WTC11 (cell line): ENCODE results near the gene MAPK8IP1. TPM values are rescaled to one million over a fixed set of nuclear protein-coding genes. Genes with fewer than 3 reads are reported as not detected.

Source experiments
- ATAC-seq: fragments of 200-7000 bp; cut with Tn5 transposase; 2 replicates; pipeline ENCODE4 v1.10.0; 2021; ENCODE audit warnings: mild to moderate bottlenecking, moderate library complexity
- CTCF ChIA-PET: fragments of 300-600 bp; sonication (Branson Sonifier 250); formaldehyde crosslinking; loops from one replicate; lab custom pipeline; 2021; ENCODE audit warnings: antibody characterized with exemption; lab: Charles Lee
- POLR2A ChIA-PET: fragments of 350-600 bp; sonication (Branson Sonifier 250); formaldehyde crosslinking; loops from one replicate; lab custom pipeline; 2021; ENCODE audit warnings: antibody characterized with exemption; lab: Charles Lee
- DNase-seq: peaks from one replicate; pipeline ENCODE4 v3.0.0; 2021; ENCODE audit warnings: low spot score
- H3K27ac Mint-ChIP-seq: 2 replicates; pipeline ENCODE4 v1.8.0; 2021; ENCODE audit warnings: mixed read lengths
- H3K27me3 Mint-ChIP-seq: 2 replicates; pipeline ENCODE4 v1.8.0; 2021; ENCODE audit warnings: low read depth, mild to moderate bottlenecking, moderate library complexity, mixed read lengths
- H3K36me3 Mint-ChIP-seq: 2 replicates; pipeline ENCODE4 v1.8.0; 2021; ENCODE audit warnings: mixed read lengths
- H3K4me1 Mint-ChIP-seq: 2 replicates; pipeline ENCODE4 v1.8.0; 2022; ENCODE audit warnings: mixed read lengths
- H3K4me3 Mint-ChIP-seq: 2 replicates; pipeline ENCODE4 v1.8.0; 2021; ENCODE audit warnings: mild to moderate bottlenecking, moderate library complexity, mixed read lengths
- H3K9me3 Mint-ChIP-seq: 2 replicates; pipeline ENCODE4 v1.8.0; 2021; ENCODE audit warnings: mixed read lengths
- FOXK1 ChIP-seq: sonication (generic); formaldehyde crosslinking; IDR thresholded peaks from 2 replicates; pipeline ENCODE4 v1.8.0; 2022; ENCODE audit warnings: mild to moderate bottlenecking, moderate library complexity, missing genetic modification reagents
- JAZF1 ChIP-seq: fragments of 250-450 bp; sonication (Bioruptor Pico); IDR thresholded peaks from 2 replicates; pipeline ENCODE4 v1.9.0; 2021; ENCODE audit warnings: moderate library complexity, mild to moderate bottlenecking, inconsistent platforms
- JUN ChIP-seq: sonication (generic); formaldehyde crosslinking; IDR thresholded peaks from 2 replicates; pipeline ENCODE4 v1.8.0; 2023; ENCODE audit warnings: mild to moderate bottlenecking, missing genetic modification reagents
- MXD4 ChIP-seq: fragments of 250-450 bp; sonication (Bioruptor Pico); IDR thresholded peaks from 2 replicates; pipeline ENCODE4 v1.8.0; 2021; ENCODE audit warnings: mild to moderate bottlenecking, moderate library complexity, borderline replicate concordance
- NR1H2 ChIP-seq: sonication (generic); formaldehyde crosslinking; IDR thresholded peaks from 2 replicates; pipeline ENCODE4 v1.9.0; 2021; ENCODE audit warnings: mild to moderate bottlenecking, moderate library complexity, missing genetic modification reagents
- NR2C2 ChIP-seq: sonication (generic); formaldehyde crosslinking; IDR thresholded peaks from 2 replicates; pipeline ENCODE4 v1.8.0; 2022; ENCODE audit warnings: mild to moderate bottlenecking, missing genetic modification reagents
- PRRX2 ChIP-seq: fragments of 250-450 bp; sonication (Bioruptor Pico); IDR thresholded peaks from 2 replicates; pipeline ENCODE4 v1.8.0; 2021; ENCODE audit warnings: mild to moderate bottlenecking
- RORB ChIP-seq: fragments of 250-450 bp; sonication (Bioruptor Pico); IDR thresholded peaks from 2 replicates; pipeline ENCODE4 v1.9.0; 2021; ENCODE audit warnings: mild to moderate bottlenecking
- ZBTB21 ChIP-seq: sonication (generic); formaldehyde crosslinking; IDR thresholded peaks from 2 replicates; pipeline ENCODE4 v1.8.1; 2023; ENCODE audit warnings: mild to moderate bottlenecking, missing genetic modification reagents, borderline replicate concordance
- ZNF263 ChIP-seq: sonication (generic); formaldehyde crosslinking; IDR thresholded peaks from 2 replicates; pipeline ENCODE4 v1.8.1; 2022; ENCODE audit warnings: low read depth, mild to moderate bottlenecking, moderate library complexity, missing genetic modification reagents
- ZNF317 ChIP-seq: sonication (generic); formaldehyde crosslinking; IDR thresholded peaks from 2 replicates; pipeline ENCODE4 v1.8.1; 2023; ENCODE audit warnings: low read depth, mild to moderate bottlenecking, moderate library complexity, missing genetic modification reagents, borderline replicate concordance
- total RNA-seq: library from RNA; stranded (reverse); gene quantifications from 3 replicates; pipeline ENCODE4 v1.2.3, GENCODE V29; 2021
- TF ChIP-seq, protein P1 (sequence below): sonication (generic); formaldehyde crosslinking; IDR thresholded peaks from 2 replicates; pipeline ENCODE4 v1.8.1; 2023; ENCODE audit warnings: mild to moderate bottlenecking, missing genetic modification reagents, moderate library complexity
- TF ChIP-seq, protein P2 (sequence below): sonication (generic); formaldehyde crosslinking; IDR thresholded peaks from 2 replicates; pipeline ENCODE4 v1.8.1; 2023; ENCODE audit warnings: mild to moderate bottlenecking, missing genetic modification reagents, borderline replicate concordance
- TF ChIP-seq, protein P3 (sequence below): sonication (generic); formaldehyde crosslinking; IDR thresholded peaks from 2 replicates; pipeline ENCODE4 v1.8.1; 2023; ENCODE audit warnings: mild to moderate bottlenecking, missing genetic modification reagents, moderate library complexity
- TF ChIP-seq, protein P4 (sequence below): sonication (generic); formaldehyde crosslinking; conservative IDR thresholded peaks from 2 replicates; pipeline ENCODE4 v1.8.1; 2023; ENCODE audit warnings: mild to moderate bottlenecking, low read depth, missing genetic modification reagents, moderate library complexity
- TF ChIP-seq, protein P5 (sequence below): sonication (generic); formaldehyde crosslinking; IDR thresholded peaks from 2 replicates; pipeline ENCODE4 v1.8.0; 2023; ENCODE audit warnings: missing genetic modification reagents, mild to moderate bottlenecking, borderline replicate concordance

MAPK8IP1 gene
- total RNA-seq, 1 experiment from 2014 or later: 34.1 TPM

DNA sequence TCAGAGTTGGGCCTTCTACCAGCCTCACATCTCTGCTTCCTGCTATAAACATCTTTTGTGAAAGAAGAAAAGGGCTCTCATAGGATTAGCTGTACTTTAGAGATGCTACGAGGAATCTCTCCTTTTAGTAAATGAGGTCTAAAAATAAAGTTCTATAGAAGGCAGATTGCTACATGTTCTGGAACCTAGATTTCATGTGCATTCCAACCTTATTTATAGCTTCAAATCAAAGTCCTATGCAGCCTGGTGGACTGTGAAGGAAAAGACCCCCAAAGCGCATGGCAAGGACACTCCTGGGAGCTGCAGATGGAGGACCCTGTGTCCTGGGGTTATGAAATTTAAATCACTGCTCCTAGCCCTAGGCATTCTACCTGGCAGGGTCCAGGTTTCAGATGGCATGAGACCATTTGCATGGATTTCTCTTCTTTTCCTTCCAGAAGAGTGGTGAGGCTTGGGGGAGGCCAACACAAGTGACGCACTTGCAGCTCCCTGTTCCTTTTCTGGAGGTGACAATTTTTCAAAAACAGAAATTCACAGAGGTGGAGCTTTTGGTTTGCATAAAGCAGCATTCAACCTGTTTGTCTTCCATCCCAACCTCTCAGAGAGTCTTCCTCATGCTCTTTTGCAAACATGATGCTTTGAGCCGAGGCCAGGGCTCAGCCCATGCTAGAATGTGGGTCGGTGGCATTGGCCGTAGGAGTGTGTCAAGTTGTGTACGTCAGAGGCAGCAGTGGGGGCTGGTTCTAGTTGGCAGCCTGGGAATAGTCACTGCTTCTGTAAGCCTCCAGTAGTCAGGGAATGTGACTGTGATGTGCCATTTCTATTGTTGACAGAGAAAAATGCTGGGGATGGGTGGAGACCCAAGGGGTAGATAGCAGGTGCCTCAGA lies 31.9 kb upstream of the MAPK8IP1 start:
- ATAC-seq: no peak
- no peak for DNase-seq
- H3K27me3 Mint-ChIP-seq: peaks cover 2% of the 10 kb centered on the region; the same call in 1 of the 2 replicates
- H3K4me1 Mint-ChIP-seq: peaks cover 41% of the 10 kb centered on the region
- CTCF ChIA-PET: interaction anchor here (1.2 to 2.3 kb wide), 2 partner anchors 9 to 82 kb away, joined by 4 to 6 read pairs; no protein-coding TSS in a partner anchor
- TF ChIP-seq ZNF317 (CRISPR knock-in tag): no peak
- POLR2A ChIA-PET: no interaction called here
- no peak overlapping the region for H3K4me3 Mint-ChIP-seq
- no peaks in the 10 kb centered on the region; the same call in 1 of the 2 replicates for H3K36me3 Mint-ChIP-seq
- no peaks in the 10 kb centered on the region for H3K9me3 Mint-ChIP-seq
- peak overlapping the region; percentile 41; the same call in 1 of the 2 replicates for H3K27ac Mint-ChIP-seq

DNA sequence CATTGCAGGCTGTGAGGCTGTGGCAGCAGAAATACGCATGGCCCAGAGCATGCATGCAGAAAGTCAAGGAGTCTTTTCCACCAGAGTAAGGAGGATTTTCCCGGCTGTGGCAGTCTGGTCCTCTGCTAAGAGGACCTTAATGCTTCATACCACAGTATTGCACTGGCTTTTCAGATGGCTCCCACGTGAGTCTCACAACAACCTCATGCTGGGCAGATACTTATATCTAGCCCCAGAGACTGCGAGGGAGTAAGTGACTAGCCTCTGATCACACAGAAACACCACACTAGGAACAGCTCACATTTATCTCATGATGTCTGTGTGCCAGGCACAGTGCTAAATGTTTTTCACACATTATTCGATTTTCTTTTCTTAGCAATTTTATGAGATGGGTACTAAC lies 30.1 kb upstream of the MAPK8IP1 start:
- TF ChIP-seq ZBTB21 (CRISPR knock-in tag) (no peak), NR2C2 (no peak), RORB (CRISPR knock-in tag) (no peak), JAZF1 (no peak), FOXK1 (no peak)
- TF ChIP-seq, protein P1, sequence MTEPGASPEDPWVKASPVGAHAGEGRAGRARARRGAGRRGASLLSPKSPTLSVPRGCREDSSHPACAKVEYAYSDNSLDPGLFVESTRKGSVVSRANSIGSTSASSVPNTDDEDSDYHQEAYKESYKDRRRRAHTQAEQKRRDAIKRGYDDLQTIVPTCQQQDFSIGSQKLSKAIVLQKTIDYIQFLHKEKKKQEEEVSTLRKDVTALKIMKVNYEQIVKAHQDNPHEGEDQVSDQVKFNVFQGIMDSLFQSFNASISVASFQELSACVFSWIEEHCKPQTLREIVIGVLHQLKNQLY (CRISPR knock-in tag): no peak
- ATAC-seq: no peak
- no peaks in the 10 kb centered on the region; the same call in 1 of the 2 replicates for H3K36me3 Mint-ChIP-seq
- ChIA-PET POLR2A (interaction anchor here (0.6 kb wide), 2 partner anchors 62 to 491 kb away, joined by 3 to 8 read pairs; no protein-coding TSS in a partner anchor), CTCF (interaction anchor here (0.7 to 1.6 kb wide), 3 partner anchors 13 to 151 kb away, joined by 4 to 8 read pairs (median 5); no protein-coding TSS in a partner anchor)
- peaks cover 55% of the 10 kb centered on the region for H3K4me1 Mint-ChIP-seq
- no peak overlapping the region for H3K4me3 Mint-ChIP-seq
- DNase-seq: no peak
- no peaks in the 10 kb centered on the region; the same call in 1 of the 2 replicates for H3K27me3 Mint-ChIP-seq
- peak overlapping the region; percentile 50; the same call in 1 of the 2 replicates for H3K27ac Mint-ChIP-seq
- no peaks in the 10 kb centered on the region for H3K9me3 Mint-ChIP-seq

DNA sequence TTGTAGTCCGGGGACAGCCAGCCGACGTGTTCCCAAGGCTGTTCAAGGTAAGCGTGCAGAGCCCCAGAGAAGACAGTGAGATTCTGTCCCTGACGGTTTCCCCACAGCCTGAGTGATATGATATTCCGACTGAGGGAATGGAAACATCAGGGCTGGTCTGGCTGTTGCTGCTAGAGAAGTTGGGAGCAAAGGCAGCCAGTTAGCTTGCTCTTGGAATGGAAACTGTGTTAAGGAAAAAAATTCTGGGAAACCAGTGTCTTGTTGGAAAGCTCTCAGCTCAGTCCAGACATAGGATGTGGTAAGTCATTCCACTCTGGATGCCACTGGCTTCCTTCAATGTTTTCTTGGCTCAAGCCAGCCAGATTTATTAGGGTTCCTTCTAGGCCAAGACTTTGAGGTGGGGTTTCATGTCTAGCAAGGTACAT lies 29.4 kb upstream of the MAPK8IP1 start:
- ChIA-PET POLR2A (no interaction called here), CTCF (interaction anchor here (1.5 to 1.6 kb wide), 2 partner anchors 17 to 151 kb away, joined by 4 to 8 read pairs; no protein-coding TSS in a partner anchor)
- ATAC-seq (no peak), DNase-seq (no peak)
- Mint-ChIP-seq H3K27ac (no peak overlapping the region), H3K4me1 (peaks cover 55% of the 10 kb centered on the region), H3K27me3 (no peaks in the 10 kb centered on the region; the same call in 1 of the 2 replicates), H3K9me3 (no peaks in the 10 kb centered on the region), H3K4me3 (no peak overlapping the region), H3K36me3 (peaks cover 3% of the 10 kb centered on the region)
- TF ChIP-seq NR1H2 (CRISPR knock-in tag) (no peak), ZNF263 (no peak), MXD4 (CRISPR knock-in tag) (no peak), PRRX2 (CRISPR knock-in tag) (no peak), JUN (CRISPR knock-in tag) (no peak), NR2C2 (no peak)
- TF ChIP-seq, protein P2, sequence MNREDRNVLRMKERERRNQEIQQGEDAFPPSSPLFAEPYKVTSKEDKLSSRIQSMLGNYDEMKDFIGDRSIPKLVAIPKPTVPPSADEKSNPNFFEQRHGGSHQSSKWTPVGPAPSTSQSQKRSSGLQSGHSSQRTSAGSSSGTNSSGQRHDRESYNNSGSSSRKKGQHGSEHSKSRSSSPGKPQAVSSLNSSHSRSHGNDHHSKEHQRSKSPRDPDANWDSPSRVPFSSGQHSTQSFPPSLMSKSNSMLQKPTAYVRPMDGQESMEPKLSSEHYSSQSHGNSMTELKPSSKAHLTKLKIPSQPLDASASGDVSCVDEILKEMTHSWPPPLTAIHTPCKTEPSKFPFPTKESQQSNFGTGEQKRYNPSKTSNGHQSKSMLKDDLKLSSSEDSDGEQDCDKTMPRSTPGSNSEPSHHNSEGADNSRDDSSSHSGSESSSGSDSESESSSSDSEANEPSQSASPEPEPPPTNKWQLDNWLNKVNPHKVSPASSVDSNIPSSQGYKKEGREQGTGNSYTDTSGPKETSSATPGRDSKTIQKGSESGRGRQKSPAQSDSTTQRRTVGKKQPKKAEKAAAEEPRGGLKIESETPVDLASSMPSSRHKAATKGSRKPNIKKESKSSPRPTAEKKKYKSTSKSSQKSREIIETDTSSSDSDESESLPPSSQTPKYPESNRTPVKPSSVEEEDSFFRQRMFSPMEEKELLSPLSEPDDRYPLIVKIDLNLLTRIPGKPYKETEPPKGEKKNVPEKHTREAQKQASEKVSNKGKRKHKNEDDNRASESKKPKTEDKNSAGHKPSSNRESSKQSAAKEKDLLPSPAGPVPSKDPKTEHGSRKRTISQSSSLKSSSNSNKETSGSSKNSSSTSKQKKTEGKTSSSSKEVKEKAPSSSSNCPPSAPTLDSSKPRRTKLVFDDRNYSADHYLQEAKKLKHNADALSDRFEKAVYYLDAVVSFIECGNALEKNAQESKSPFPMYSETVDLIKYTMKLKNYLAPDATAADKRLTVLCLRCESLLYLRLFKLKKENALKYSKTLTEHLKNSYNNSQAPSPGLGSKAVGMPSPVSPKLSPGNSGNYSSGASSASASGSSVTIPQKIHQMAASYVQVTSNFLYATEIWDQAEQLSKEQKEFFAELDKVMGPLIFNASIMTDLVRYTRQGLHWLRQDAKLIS (CRISPR knock-in tag): no peak
- TF ChIP-seq, protein P3, sequence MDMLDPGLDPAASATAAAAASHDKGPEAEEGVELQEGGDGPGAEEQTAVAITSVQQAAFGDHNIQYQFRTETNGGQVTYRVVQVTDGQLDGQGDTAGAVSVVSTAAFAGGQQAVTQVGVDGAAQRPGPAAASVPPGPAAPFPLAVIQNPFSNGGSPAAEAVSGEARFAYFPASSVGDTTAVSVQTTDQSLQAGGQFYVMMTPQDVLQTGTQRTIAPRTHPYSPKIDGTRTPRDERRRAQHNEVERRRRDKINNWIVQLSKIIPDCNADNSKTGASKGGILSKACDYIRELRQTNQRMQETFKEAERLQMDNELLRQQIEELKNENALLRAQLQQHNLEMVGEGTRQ (CRISPR knock-in tag): no peak
- TF ChIP-seq, protein P4, sequence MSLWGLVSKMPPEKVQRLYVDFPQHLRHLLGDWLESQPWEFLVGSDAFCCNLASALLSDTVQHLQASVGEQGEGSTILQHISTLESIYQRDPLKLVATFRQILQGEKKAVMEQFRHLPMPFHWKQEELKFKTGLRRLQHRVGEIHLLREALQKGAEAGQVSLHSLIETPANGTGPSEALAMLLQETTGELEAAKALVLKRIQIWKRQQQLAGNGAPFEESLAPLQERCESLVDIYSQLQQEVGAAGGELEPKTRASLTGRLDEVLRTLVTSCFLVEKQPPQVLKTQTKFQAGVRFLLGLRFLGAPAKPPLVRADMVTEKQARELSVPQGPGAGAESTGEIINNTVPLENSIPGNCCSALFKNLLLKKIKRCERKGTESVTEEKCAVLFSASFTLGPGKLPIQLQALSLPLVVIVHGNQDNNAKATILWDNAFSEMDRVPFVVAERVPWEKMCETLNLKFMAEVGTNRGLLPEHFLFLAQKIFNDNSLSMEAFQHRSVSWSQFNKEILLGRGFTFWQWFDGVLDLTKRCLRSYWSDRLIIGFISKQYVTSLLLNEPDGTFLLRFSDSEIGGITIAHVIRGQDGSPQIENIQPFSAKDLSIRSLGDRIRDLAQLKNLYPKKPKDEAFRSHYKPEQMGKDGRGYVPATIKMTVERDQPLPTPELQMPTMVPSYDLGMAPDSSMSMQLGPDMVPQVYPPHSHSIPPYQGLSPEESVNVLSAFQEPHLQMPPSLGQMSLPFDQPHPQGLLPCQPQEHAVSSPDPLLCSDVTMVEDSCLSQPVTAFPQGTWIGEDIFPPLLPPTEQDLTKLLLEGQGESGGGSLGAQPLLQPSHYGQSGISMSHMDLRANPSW (CRISPR knock-in tag): no peak
- TF ChIP-seq, protein P5, sequence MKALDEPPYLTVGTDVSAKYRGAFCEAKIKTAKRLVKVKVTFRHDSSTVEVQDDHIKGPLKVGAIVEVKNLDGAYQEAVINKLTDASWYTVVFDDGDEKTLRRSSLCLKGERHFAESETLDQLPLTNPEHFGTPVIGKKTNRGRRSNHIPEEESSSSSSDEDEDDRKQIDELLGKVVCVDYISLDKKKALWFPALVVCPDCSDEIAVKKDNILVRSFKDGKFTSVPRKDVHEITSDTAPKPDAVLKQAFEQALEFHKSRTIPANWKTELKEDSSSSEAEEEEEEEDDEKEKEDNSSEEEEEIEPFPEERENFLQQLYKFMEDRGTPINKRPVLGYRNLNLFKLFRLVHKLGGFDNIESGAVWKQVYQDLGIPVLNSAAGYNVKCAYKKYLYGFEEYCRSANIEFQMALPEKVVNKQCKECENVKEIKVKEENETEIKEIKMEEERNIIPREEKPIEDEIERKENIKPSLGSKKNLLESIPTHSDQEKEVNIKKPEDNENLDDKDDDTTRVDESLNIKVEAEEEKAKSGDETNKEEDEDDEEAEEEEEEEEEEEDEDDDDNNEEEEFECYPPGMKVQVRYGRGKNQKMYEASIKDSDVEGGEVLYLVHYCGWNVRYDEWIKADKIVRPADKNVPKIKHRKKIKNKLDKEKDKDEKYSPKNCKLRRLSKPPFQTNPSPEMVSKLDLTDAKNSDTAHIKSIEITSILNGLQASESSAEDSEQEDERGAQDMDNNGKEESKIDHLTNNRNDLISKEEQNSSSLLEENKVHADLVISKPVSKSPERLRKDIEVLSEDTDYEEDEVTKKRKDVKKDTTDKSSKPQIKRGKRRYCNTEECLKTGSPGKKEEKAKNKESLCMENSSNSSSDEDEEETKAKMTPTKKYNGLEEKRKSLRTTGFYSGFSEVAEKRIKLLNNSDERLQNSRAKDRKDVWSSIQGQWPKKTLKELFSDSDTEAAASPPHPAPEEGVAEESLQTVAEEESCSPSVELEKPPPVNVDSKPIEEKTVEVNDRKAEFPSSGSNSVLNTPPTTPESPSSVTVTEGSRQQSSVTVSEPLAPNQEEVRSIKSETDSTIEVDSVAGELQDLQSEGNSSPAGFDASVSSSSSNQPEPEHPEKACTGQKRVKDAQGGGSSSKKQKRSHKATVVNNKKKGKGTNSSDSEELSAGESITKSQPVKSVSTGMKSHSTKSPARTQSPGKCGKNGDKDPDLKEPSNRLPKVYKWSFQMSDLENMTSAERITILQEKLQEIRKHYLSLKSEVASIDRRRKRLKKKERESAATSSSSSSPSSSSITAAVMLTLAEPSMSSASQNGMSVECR (CRISPR knock-in tag): no peak
